Mammary epithelial cell (primary cell): ENCODE results near the gene SFTA2.

Source experiments
- EZH2 ChIP-seq: IDR thresholded peaks from 2 replicates; pipeline ENCODE4 v1.6.1; 2012; ENCODE audit warnings: low read length, inconsistent platforms, borderline replicate concordance
- TF ChIP-seq, protein P1 (sequence below), 2 donors: IDR thresholded peaks in 1 of 2; conservative IDR thresholded peaks in 1 of 2; 2 replicates each; pipeline ENCODE4 v1.5.1; 2011 to 2012; ENCODE audit warnings: inconsistent platforms in 2 of 2, low read length in 2 of 2, mild to moderate bottlenecking in 2 of 2, control low read depth in 1 of 2, low read depth in 1 of 2; ENCODE audit not compliant: insufficient read depth in 1 of 2; ENCODE audit errors: extremely low read depth in 1 of 2

DNA sequence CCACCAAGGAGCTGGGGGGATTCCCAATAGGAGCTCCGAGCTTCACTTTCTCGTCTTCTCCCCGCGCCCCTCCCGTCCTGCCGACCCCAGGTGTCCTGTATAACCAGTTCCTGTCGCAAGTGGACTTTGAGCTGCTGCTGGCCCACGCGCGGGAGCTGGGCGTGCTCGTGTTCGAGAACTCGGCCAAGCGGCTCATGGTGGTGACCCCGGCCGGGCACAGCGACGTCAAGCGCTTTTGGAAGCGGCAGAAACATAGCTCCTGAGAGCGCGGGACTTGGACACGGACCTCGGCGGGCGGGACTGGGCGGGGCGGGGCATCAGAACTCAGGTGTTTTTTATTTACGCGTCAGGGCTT is 18.3 kb downstream of the SFTA2 start:
- TF ChIP-seq, protein P1, sequence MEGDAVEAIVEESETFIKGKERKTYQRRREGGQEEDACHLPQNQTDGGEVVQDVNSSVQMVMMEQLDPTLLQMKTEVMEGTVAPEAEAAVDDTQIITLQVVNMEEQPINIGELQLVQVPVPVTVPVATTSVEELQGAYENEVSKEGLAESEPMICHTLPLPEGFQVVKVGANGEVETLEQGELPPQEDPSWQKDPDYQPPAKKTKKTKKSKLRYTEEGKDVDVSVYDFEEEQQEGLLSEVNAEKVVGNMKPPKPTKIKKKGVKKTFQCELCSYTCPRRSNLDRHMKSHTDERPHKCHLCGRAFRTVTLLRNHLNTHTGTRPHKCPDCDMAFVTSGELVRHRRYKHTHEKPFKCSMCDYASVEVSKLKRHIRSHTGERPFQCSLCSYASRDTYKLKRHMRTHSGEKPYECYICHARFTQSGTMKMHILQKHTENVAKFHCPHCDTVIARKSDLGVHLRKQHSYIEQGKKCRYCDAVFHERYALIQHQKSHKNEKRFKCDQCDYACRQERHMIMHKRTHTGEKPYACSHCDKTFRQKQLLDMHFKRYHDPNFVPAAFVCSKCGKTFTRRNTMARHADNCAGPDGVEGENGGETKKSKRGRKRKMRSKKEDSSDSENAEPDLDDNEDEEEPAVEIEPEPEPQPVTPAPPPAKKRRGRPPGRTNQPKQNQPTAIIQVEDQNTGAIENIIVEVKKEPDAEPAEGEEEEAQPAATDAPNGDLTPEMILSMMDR (conservative IDR thresholded peaks at IDR 0.05 in 1 of 2, IDR thresholded peaks at IDR 0.05 in 1 of 2; ENCODE audit: extremely low read depth in 1 of 2, insufficient read depth in 1 of 2, low read depth in 1 of 2, low read length in 2 of 2): no peak
- TF ChIP-seq EZH2: no peak
